ENCODE data around the gene NOX1.

NOX1 gene

GRCh38 chrX:100874325-100874724 lies at the start of gene NOX1:
NOX1 (minus strand) TSS chrX:100874359; CDS start chrX:100874139, 220 bp downstream.
- no peak within 1 kb of the TSS for H3K9ac ChIP-seq (ENCODE audit: low read depth, low read length)
- no peaks in the 10 kb centered on the region for H3K9me3 ChIP-seq (ENCODE audit: control insufficient read depth, insufficient read depth, low read length)
- H3K36me3 ChIP-seq (ENCODE audit: control insufficient read depth, insufficient read depth, low read length), result no peaks in the 10 kb centered on the region

GRCh38 chrX:100915562-100915961 lies 41.4 kb upstream of the NOX1 start:
- Histone ChIP-seq H3K4me3 (ENCODE audit: low read depth, low read length) (no peak overlapping the region), H3K9me3 (ENCODE audit: control insufficient read depth, insufficient read depth, low read length) (no peaks in the 10 kb centered on the region), H3K27me3 (ENCODE audit: control insufficient read depth, insufficient read depth, low read length) (no peaks in the 10 kb centered on the region), H3K36me3 (ENCODE audit: control insufficient read depth, insufficient read depth, low read length) (no peaks in the 10 kb centered on the region), H3K4me1 (ENCODE audit: control insufficient read depth, insufficient read depth, low read length) (no peaks in the 10 kb centered on the region), H3K9ac (ENCODE audit: low read depth, low read length) (no peak overlapping the region)

More at GRCh38 chrX:100874325-100874724, at the start of gene NOX1:
- Histone ChIP-seq H3K4me1 (ENCODE audit: control insufficient read depth, insufficient read depth, low read length) (no peaks in the 10 kb centered on the region), H3K4me3 (ENCODE audit: low read depth, low read length) (no peak within 1 kb of the TSS), H3K27me3 (ENCODE audit: control insufficient read depth, insufficient read depth, low read length) (no peaks in the 10 kb centered on the region)

DNA sequence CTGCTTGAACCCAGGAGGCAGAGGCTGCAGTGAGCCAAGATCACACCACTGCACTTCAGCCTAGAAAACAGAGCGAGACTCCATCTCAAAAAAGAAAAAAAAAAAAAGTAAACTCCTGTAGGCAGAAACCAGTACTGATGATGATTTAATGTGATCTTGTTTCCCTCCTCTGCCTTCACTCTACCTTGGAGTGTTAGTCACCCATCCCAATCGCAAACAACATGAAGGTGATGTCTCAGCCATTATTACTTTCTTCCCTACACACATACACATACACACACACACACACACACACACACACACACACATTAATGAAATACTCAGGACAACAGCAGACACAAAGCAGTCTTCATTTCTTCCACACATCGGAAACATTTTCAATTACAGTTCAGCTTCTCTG lies 39.0 kb upstream of the NOX1 start:
- Histone ChIP-seq H3K9ac (ENCODE audit: low read depth, low read length) (no peak overlapping the region), H3K36me3 (ENCODE audit: control insufficient read depth, insufficient read depth, low read length) (no peaks in the 10 kb centered on the region), H3K9me3 (ENCODE audit: control insufficient read depth, insufficient read depth, low read length) (no peaks in the 10 kb centered on the region), H3K27me3 (ENCODE audit: control insufficient read depth, insufficient read depth, low read length) (no peaks in the 10 kb centered on the region), H3K4me3 (ENCODE audit: low read depth, low read length) (no peak overlapping the region), H3K4me1 (ENCODE audit: control insufficient read depth, insufficient read depth, low read length) (no peaks in the 10 kb centered on the region)

DNA sequence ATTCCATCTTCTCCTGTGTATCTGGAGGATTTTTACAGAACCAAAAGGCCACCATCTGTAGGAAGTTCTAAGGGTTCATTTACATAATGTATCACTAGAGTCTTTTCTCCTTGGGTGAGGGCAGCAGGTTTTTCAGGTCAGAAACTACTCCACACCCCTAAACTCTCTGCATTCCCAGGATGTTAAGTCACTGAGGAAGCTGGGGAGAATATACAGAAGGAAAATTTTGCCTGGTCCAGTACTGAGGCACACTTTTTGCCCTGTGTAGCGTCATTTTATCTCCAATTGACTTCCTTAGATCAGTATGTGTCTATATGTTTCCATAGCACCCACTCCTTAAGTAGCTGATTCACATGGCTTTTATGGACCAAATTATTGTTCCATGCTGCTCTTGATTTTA lies 37.6 kb upstream of the NOX1 start:
- Histone ChIP-seq H3K4me3 (ENCODE audit: low read depth, low read length) (no peak overlapping the region), H3K9me3 (ENCODE audit: control insufficient read depth, insufficient read depth, low read length) (no peaks in the 10 kb centered on the region), H3K4me1 (ENCODE audit: control insufficient read depth, insufficient read depth, low read length) (no peaks in the 10 kb centered on the region), H3K36me3 (ENCODE audit: control insufficient read depth, insufficient read depth, low read length) (no peaks in the 10 kb centered on the region), H3K27me3 (ENCODE audit: control insufficient read depth, insufficient read depth, low read length) (no peaks in the 10 kb centered on the region), H3K9ac (ENCODE audit: low read depth, low read length) (no peak overlapping the region)

GRCh38 chrX:100905620-100906019 lies 31.5 kb upstream of the NOX1 start:
- Histone ChIP-seq H3K9me3 (ENCODE audit: control insufficient read depth, insufficient read depth, low read length) (no peaks in the 10 kb centered on the region), H3K9ac (ENCODE audit: low read depth, low read length) (no peak overlapping the region), H3K4me3 (ENCODE audit: low read depth, low read length) (no peak overlapping the region), H3K27me3 (ENCODE audit: control insufficient read depth, insufficient read depth, low read length) (no peaks in the 10 kb centered on the region), H3K4me1 (ENCODE audit: control insufficient read depth, insufficient read depth, low read length) (no peaks in the 10 kb centered on the region), H3K36me3 (ENCODE audit: control insufficient read depth, insufficient read depth, low read length) (no peaks in the 10 kb centered on the region)

DNA sequence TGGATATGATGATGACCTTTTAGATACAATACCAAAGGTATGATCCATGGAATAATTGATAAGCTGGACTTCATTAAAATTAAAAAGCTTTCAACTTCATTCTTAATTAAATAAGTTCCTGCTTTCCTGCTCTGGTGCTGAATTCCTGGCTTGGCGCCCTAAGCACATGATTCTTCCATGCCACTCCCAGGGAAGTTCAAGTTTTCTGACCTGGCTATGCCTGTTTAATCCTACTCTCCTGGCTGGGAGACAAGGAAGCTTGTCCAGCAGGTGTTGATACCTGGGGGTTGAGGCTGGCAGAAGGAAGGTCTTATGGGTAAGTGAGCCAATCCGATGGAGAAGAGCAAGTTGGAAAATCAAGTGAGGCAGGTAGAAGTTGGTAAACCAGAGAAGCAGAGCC lies 30.3 kb upstream of the NOX1 start:
- H3K4me1 ChIP-seq (ENCODE audit: control insufficient read depth, insufficient read depth, low read length), result no peaks in the 10 kb centered on the region
- no peaks in the 10 kb centered on the region for H3K36me3 ChIP-seq (ENCODE audit: control insufficient read depth, insufficient read depth, low read length)
- no peak overlapping the region for H3K9ac ChIP-seq (ENCODE audit: low read depth, low read length)
- no peaks in the 10 kb centered on the region for H3K9me3 ChIP-seq (ENCODE audit: control insufficient read depth, insufficient read depth, low read length)
- no peaks in the 10 kb centered on the region for H3K27me3 ChIP-seq (ENCODE audit: control insufficient read depth, insufficient read depth, low read length)
- no peak overlapping the region for H3K4me3 ChIP-seq (ENCODE audit: low read depth, low read length)

- Histone ChIP-seq H3K4me3 (ENCODE audit: low read depth, low read length) (no peak overlapping the region), H3K9ac (ENCODE audit: low read depth, low read length) (no peak overlapping the region), H3K36me3 (ENCODE audit: control insufficient read depth, insufficient read depth, low read length) (no peaks in the 10 kb centered on the region), H3K4me1 (ENCODE audit: control insufficient read depth, insufficient read depth, low read length) (no peaks in the 10 kb centered on the region), H3K9me3 (ENCODE audit: control insufficient read depth, insufficient read depth, low read length) (no peaks in the 10 kb centered on the region), H3K27me3 (ENCODE audit: control insufficient read depth, insufficient read depth, low read length) (no peaks in the 10 kb centered on the region)
Observed at GRCh38 chrX:100895365-100896075, 21.4 kb upstream of the NOX1 start.

- Histone ChIP-seq H3K36me3 (ENCODE audit: control insufficient read depth, insufficient read depth, low read length) (no peaks in the 10 kb centered on the region), H3K27me3 (ENCODE audit: control insufficient read depth, insufficient read depth, low read length) (no peaks in the 10 kb centered on the region), H3K4me3 (ENCODE audit: low read depth, low read length) (no peak overlapping the region), H3K4me1 (ENCODE audit: control insufficient read depth, insufficient read depth, low read length) (no peaks in the 10 kb centered on the region), H3K9ac (ENCODE audit: low read depth, low read length) (no peak overlapping the region), H3K9me3 (ENCODE audit: control insufficient read depth, insufficient read depth, low read length) (no peaks in the 10 kb centered on the region)
Observed at GRCh38 chrX:100883654-100884053, 9.5 kb upstream of the NOX1 start.

GRCh38 chrX:100880368-100880767 lies 6.2 kb upstream of the NOX1 start:
- H3K9ac ChIP-seq (ENCODE audit: low read depth, low read length), result no peak overlapping the region
- H3K27me3 ChIP-seq (ENCODE audit: control insufficient read depth, insufficient read depth, low read length), result no peaks in the 10 kb centered on the region
- no peaks in the 10 kb centered on the region for H3K4me1 ChIP-seq (ENCODE audit: control insufficient read depth, insufficient read depth, low read length)
- H3K36me3 ChIP-seq (ENCODE audit: control insufficient read depth, insufficient read depth, low read length), result no peaks in the 10 kb centered on the region
- no peak overlapping the region for H3K4me3 ChIP-seq (ENCODE audit: low read depth, low read length)
- H3K9me3 ChIP-seq (ENCODE audit: control insufficient read depth, insufficient read depth, low read length), result no peaks in the 10 kb centered on the region

- Histone ChIP-seq H3K4me3 (ENCODE audit: low read depth, low read length) (no peak overlapping the region), H3K9ac (ENCODE audit: low read depth, low read length) (no peak overlapping the region), H3K27me3 (ENCODE audit: control insufficient read depth, insufficient read depth, low read length) (no peaks in the 10 kb centered on the region), H3K9me3 (ENCODE audit: control insufficient read depth, insufficient read depth, low read length) (no peaks in the 10 kb centered on the region), H3K36me3 (ENCODE audit: control insufficient read depth, insufficient read depth, low read length) (no peaks in the 10 kb centered on the region), H3K4me1 (ENCODE audit: control insufficient read depth, insufficient read depth, low read length) (no peaks in the 10 kb centered on the region)
Observed at GRCh38 chrX:100871594-100872560, 2.3 kb downstream of the NOX1 start.

DNA sequence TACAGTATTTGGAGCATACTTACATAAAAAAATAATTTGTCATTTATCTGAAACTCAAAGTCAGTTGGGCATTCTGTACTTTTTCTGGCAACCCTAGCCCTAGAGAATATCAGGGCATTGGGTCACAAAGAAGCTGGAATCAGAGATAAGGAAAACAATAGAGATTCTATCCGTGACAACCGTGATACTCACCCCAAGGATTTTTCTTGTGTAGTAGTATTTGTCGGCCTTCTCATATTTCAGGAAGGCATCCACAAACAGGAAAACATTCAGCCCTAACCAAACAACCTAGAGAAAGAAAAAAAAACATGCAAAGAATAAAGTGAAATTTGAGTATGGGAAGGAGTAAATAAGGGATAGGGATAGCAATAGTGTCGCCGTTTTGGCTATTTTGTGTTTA lies 3.6 kb downstream of the NOX1 start:
- H3K4me3 ChIP-seq (ENCODE audit: low read depth, low read length), result no peak overlapping the region
- no peaks in the 10 kb centered on the region for H3K36me3 ChIP-seq (ENCODE audit: control insufficient read depth, insufficient read depth, low read length)
- H3K9me3 ChIP-seq (ENCODE audit: control insufficient read depth, insufficient read depth, low read length), result no peaks in the 10 kb centered on the region
- H3K4me1 ChIP-seq (ENCODE audit: control insufficient read depth, insufficient read depth, low read length), result no peaks in the 10 kb centered on the region
- no peaks in the 10 kb centered on the region for H3K27me3 ChIP-seq (ENCODE audit: control insufficient read depth, insufficient read depth, low read length)
- no peak overlapping the region for H3K9ac ChIP-seq (ENCODE audit: low read depth, low read length)

GRCh38 chrX:100868273-100868672 lies 5.9 kb downstream of the NOX1 start:
- Histone ChIP-seq H3K9ac (ENCODE audit: low read depth, low read length) (no peak overlapping the region), H3K27me3 (ENCODE audit: control insufficient read depth, insufficient read depth, low read length) (no peaks in the 10 kb centered on the region), H3K4me3 (ENCODE audit: low read depth, low read length) (no peak overlapping the region), H3K4me1 (ENCODE audit: control insufficient read depth, insufficient read depth, low read length) (no peaks in the 10 kb centered on the region), H3K9me3 (ENCODE audit: control insufficient read depth, insufficient read depth, low read length) (no peaks in the 10 kb centered on the region), H3K36me3 (ENCODE audit: control insufficient read depth, insufficient read depth, low read length) (no peaks in the 10 kb centered on the region)

Measured in iPS-15b (cell line).